ENCODE results near the gene PDGFC.

The PDGFC gene

DNA sequence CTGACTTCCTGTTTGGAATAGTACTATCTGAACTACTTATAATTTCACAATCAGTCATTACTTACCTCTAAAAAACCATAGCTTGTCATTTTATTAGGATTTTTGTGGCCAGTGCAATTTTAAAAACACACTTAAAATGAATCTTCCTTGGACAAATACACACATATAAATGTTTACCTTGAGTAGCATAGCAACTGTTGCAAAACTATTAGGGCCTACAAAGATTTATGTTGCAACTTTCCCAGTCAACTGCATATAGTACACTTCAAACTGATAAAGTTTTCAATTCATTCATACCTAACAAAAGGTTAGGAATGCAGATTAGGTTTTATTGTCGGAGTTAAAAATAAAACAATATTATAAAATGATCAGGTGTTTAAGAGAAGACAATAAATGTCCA is 193.0 kb downstream of the PDGFC start:
- DNase-seq = no peak

DNA sequence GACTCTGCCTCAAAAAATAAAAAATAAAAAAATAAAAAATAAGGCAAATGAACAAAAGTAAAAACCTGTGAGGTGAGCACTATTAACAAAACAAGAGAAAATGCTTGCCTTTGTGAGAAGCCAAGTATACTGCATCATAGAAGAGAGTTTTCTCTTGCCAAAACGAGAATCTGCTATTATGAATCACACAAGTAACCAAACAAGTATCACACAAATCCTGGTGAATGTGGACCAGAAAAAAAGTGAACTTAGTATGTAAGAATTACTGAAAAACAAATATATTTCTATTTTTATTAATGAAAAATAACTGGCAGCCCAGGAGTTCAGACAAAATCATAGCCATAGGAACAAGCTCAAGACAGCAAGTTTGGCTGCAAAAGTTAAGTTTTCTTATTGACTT is 193.5 kb downstream of the PDGFC start:
- no peak for DNase-seq

DNA sequence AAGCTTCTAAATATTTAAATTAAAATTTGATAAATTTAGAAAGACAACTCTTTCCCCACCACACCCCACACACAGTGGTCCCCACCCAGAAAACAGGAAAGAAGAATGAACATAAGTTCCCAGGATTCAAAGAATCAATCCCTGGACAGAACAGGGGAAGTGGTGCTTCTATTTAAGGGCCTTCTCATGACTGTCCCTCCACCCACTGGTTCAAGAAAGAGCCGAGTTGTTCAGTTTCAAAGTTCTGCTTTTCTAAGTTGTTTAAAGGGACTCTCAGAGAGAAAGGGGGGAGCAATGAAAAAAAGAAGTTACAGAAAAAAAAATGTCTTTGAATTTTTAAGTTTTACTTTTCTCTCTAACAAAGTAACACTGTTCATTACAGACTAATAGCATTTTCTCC is 195.8 kb downstream of the PDGFC start:
- DNase-seq = no peak

DNA sequence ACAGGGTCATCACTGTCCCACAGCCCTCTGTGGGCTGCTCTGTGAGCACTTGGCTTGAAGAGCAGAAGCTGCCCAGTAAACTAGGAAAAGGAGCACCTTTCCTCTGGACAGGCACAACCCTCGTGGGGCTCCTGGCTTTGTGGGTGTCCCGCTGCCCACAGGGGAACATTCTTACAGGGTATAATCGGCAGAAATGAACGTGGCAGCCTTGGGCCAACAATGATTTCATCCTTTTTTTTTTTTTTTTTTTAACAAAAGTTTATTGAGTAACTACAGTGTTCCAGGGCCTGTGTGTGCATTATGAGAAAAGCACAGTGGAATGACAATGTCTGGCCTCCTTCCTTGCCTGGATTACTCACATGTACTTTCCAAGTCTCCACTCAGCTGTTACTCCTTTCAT is 197.2 kb downstream of the PDGFC start:
- DNase-seq = no peak

GRCh38 chr4:156773648-156774357 is 197.8 kb downstream of the PDGFC start:
- no peak for DNase-seq

GRCh38 chr4:156771171-156771837 is 200.3 kb downstream of the PDGFC start:
- no peak for DNase-seq

- no peak for DNase-seq
Observed at GRCh38 chr4:156770140-156770539, 201.5 kb downstream of the PDGFC start.

DNA sequence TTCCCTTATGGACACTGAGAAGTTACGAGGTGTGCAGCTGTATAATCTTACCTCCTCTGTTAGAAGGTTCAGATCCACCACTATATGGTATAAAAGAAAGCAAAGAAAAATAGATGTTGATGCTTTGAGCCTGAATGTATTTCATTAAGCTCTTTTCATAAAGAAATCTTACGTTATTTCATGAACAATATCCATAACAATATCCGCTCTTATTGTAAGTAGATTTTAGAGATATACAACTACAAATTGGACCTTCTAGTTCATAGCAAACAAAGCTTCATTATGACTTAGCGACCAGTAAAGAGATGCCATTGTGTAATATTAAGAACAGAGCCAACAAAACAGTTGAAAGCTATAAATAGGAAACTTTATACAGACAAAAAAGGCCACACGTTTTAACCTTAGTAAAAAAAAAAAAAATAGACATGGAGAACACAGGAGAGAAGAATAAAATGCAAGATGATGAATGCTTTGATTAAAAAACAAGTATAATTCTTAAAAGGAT is 203.6 kb downstream of the PDGFC start:
- no peak for DNase-seq

DNA sequence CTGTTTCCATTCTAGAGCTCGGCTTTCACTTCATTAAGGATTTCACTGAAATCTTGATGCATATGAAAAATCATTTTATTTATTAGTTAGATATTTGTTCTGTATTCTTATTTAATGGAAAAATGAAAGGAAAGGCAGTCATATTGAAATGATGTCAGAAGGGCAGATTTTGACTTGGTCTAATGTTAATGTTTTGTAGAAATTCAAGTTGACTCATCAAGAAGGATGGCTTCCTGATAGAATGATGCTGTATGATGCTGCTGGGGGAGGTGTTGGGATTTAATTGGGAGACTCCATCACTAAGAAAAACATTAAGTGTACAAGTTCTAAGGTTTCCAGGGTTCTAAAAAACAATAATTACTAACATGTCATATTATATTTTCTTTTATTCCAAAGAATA is 204.8 kb downstream of the PDGFC start:
- no peak for DNase-seq

DNA sequence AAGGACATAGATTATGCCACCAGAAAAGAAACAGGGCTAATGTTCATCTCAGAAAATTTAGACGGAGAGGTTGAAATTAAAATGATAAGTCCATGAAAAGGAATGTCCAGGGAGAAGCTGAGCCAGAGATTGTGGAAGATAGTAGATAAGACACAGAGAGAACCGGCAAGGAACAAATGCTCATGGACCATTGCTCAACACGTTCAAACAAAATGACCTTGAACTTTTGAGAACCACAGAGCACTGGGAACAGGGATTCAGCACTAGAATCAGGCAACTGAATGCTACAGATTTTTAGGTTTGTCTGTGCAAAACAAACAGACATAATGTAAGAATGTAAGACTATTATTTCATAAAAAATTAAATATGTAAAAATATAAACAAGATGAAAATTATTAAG is 206.3 kb downstream of the PDGFC start:
- DNase-seq = no peak

DNA sequence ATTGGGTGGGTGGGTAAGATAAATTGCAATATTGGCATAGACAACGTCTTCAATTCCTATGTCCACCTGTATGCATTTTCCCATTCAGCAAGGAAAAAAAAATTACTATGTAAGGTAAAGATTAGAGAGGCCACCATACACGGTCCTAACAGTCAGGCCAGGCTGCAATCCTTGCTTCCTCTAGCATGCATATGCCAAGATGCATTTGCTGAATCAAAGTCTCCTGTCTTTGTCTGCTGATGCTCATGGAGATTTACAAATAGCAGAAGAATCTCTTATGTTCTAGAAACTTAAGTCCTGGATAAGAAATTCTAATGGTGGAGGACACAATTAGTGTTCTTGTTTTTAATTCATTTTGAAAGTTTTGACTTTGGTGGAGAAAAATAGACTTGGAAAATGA is 206.8 kb downstream of the PDGFC start:
- no peak for DNase-seq

DNA sequence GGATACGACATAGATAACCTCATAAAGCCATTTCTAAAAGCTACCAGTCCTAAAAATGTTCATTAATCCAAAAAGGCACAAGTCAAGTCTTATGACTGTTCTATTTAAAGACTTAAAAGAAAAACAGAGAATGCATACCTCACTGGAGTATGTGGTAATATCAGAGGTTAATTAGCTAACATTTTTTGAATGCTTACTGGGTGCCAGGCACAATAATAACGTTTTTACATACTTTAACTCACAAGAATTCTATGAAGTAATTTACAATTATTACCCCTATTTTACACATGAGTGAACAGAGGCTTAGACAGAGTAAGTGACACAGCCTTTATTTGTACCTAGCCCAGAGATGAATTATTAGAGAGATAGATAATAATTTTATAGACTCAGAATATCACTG is 207.5 kb downstream of the PDGFC start:
- no peak for DNase-seq

- DNase-seq = no peak
Observed at GRCh38 chr4:156763511-156763910, 208.1 kb downstream of the PDGFC start.

- DNase-seq = no peak
Observed at GRCh38 chr4:156762851-156763250, 208.7 kb downstream of the PDGFC start.

GRCh38 chr4:156756118-156756517 is 215.5 kb downstream of the PDGFC start:
- no peak for DNase-seq

DNA sequence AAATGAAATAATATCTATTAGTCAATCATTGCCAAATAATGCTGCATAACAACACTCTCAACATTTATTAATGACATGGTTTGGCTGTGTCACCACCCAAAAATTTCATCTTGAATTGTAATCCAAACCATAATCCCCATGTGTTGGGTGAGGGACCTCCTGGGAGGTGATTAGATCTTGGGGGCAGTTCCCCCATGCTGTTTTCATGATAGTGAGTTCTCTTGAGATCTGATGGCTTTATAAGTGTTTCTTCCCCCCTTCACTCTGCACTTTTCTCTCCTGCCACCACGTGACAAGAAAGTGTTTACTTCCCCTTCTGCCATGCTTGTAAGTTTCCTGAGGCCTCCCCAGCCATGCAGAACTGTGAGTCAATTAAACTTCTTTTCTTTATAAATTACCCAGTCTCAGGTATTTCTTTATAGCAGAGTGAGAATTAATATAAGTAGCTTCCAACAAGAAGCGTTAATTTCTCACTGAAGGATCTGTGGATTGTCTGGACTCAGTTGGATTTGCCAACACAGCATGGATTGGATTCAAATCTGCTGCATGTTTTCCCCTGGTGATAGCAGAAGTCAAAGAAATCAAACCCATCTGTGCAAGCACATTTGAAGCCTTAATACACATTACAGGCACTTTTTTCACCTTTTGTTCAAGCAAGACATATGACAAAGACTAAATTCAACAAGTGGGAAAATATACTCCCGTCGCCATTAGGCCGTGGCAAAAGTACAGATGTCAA is 216.6 kb downstream of the PDGFC start:
- no peak for DNase-seq

DNA sequence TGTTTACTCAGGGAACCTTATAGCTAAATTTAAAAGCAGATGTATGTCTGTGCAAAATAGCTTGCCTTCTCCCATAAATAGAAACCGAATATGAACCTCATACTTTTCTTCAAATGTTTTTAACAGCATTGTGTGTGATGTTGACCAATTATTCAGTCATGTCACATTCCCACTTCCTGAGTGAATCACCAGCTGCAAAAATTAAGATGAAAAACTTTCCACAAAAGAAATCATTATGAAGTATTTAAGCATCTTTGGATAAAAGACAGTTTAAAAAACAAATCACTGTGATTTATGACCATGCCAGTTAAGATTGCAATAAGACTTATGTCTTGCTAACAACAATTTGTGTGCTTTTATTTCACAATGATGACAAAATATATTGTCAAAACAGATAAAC is 220.1 kb downstream of the PDGFC start:
- DNase-seq = no peak

DNA sequence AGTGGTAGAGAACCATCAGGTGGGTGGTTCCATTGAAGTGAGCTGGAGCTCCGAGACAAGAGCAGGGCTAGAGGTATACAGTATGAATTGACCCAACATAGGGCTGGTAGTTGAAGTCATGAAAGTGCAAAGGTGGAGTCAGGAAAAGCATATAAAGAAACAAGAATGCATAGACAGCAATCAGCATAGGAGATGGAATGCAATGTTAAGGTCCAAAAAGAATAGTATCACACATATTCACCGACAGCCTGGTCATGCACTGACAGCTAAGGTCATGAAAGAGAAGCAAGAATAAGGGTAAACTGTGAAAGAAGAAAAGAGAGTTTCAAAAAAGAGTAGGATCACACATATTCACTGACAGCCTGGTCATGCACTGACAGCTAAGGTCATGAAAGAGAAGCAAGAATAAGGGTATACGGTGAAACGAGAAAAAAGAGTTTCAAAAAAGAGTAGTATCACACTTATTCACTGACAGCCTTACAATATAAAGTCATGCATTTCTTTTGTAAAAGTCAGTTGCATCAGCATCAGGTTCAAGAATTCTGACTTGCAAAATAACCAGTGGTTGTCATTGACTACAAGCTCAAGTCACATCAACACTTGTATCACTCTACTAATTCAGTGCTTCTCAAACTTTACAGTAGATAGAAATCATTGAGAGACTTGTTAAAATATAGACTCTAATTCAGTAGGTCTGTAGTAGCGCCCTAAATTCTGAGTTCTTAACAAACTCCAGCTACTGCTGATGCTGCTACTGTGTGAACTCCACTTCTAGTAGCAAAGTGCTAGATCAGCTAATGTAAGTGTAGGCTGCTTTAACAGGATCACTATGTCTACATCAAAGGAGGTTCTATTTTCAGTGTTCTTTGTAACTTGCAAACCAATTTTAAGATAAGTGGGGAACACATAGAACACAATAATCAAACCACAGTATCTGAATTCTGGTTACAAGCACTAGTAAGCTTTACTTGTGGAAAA is 221.9 kb downstream of the PDGFC start:
- DNase-seq = no peak

DNA sequence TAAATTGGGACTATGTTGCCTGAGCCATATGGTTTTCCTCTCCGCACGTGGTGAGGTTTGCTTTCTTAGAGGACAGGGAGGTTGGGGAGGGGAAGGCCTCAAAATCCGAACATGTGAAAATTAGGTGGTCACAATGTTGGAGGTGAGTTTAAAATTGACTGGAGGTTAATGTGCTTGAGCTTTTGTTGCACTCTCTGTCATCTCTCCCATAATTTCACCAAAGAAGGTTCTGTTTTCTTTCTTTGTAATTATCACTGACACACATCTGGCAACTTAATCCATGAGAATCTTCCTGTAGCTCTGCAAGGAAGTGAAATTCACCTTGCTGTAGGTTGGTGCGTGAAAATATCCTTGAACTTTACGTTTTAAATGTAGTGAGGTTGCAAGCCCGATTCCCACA is 225.5 kb downstream of the PDGFC start:
- no peak for DNase-seq

- no peak for DNase-seq
Observed at GRCh38 chr4:156738766-156739165, 232.8 kb downstream of the PDGFC start.

GRCh38 chr4:156734965-156735895 is 236.4 kb downstream of the PDGFC start:
- no peak for DNase-seq

GRCh38 chr4:156733582-156733981 is 238.0 kb downstream of the PDGFC start:
- DNase-seq = no peak

All from activated T-cell treated with anti-CD3 and anti-CD28 coated beads, Interleukin-2, amount 50 U/mL, for 1 hour (primary cell).